Endothelial cell of umbilical vein (primary cell): ENCODE data around the gene C1QL2. TPM values are rescaled to one million over a fixed set of nuclear protein-coding genes. Genes with fewer than 3 reads are reported as not detected.

Source experiments
- BruUV-seq: library from RNA; stranded (reverse); fragments of 400-500 nt; replicated peaks from 2 replicates; lab custom pipeline; 2021; lab: Mats Ljungman, UMichigan
- CTCF ChIA-PET: fragments of 300-600, 350-600 bp; sonication (Branson Sonifier 250); formaldehyde crosslinking; loops from one replicate; lab custom pipeline; 2021; ENCODE audit warnings: antibody characterized with exemption, inconsistent platforms; lab: Charles Lee
- POLR2A ChIA-PET: fragments of 300-600, 350-600 bp; sonication (Branson Sonifier 250); formaldehyde crosslinking; loops from one replicate; lab custom pipeline; 2021; ENCODE audit warnings: antibody characterized with exemption, inconsistent platforms; lab: Charles Lee
- DNase-seq: peaks from one replicate; pipeline ENCODE4 v3.0.0-alpha.2; 2011; ENCODE audit warnings: low read depth, low spot score
- FAIRE-seq: peaks from 2 replicates; lab custom pipeline; 2011; peaks lifted over from hg19 to GRCh38; lab: Jason Lieb, UNC
- H2AFZ ChIP-seq: 2 replicates; pipeline ENCODE4 v1.6.0; 2012; ENCODE audit warnings: low read depth, low read length, control low read depth, inconsistent platforms
- H3K27ac ChIP-seq: 2 replicates; pipeline ENCODE4 v1.5.1; 2011; ENCODE audit warnings: low read depth, mild to moderate bottlenecking, control low read depth, low read length, moderate library complexity; ENCODE audit not compliant: insufficient read depth
- H3K27me3 ChIP-seq, 2 experiments: 2 replicates each; pipeline versions ENCODE4 v1.6.0 to v1.6.1; 2011; ENCODE audit warnings: low read length in 2 of 2, mixed read lengths in 1 of 2; ENCODE audit not compliant: control insufficient read depth in 2 of 2, insufficient read depth in 2 of 2
- H3K36me3 ChIP-seq, 2 experiments: 2 replicates in 1 of 2; 3 replicates in 1 of 2; pipeline ENCODE4 v1.5.1; 2011; ENCODE audit warnings: low read length in 2 of 2, mild to moderate bottlenecking in 1 of 2, moderate library complexity in 1 of 2; ENCODE audit not compliant: control insufficient read depth in 2 of 2, insufficient read depth in 2 of 2; ENCODE audit errors: extremely low read depth in 1 of 2
- H3K4me1 ChIP-seq: 3 replicates; pipeline ENCODE4 v1.5.1; 2011; ENCODE audit warnings: mild to moderate bottlenecking, low read length; ENCODE audit not compliant: control insufficient read depth, insufficient read depth; ENCODE audit errors: extremely low read depth
- H3K4me2 ChIP-seq: 2 replicates; pipeline ENCODE4 v1.6.1; 2011; ENCODE audit warnings: low read length, control low read depth, mixed read lengths; ENCODE audit not compliant: insufficient read depth
- H3K4me3 ChIP-seq, 3 experiments: fragments of 200-600 bp in 1 of 3; sonication (generic), shearing (Covaris generic) in 1 of 3; replicated peaks in 1 of 3; 2 replicates each; pipeline ENCODE4 v1.5.1; 2011 to 2016; ENCODE audit warnings: control low read depth in 3 of 3, low read length in 3 of 3, mild to moderate bottlenecking in 2 of 3, inconsistent platforms in 1 of 3, low read depth in 1 of 3, moderate library complexity in 1 of 3; ENCODE audit not compliant: insufficient read depth in 1 of 3
- H3K79me2 ChIP-seq: 2 replicates; pipeline ENCODE4 v1.6.0; 2012; ENCODE audit warnings: low read length, inconsistent platforms; ENCODE audit not compliant: control insufficient read depth, insufficient read depth
- H3K9ac ChIP-seq: replicated peaks from 2 replicates; pipeline ENCODE3; 2011; ENCODE audit warnings: low read length, control low read depth; ENCODE audit not compliant: insufficient read depth; ENCODE audit errors: extremely low read depth
- H3K9me1 ChIP-seq: replicated peaks from 3 replicates; pipeline ENCODE4 v1.6.0; 2011; ENCODE audit warnings: mild to moderate bottlenecking, low read length; ENCODE audit not compliant: control insufficient read depth, insufficient read depth; ENCODE audit errors: extremely low read depth
- H3K9me3 ChIP-seq: replicated peaks from 2 replicates; pipeline ENCODE4 v1.5.1; 2012; ENCODE audit warnings: low read length, inconsistent platforms; ENCODE audit not compliant: control insufficient read depth, insufficient read depth
- H4K20me1 ChIP-seq: replicated peaks from 2 replicates; pipeline ENCODE3; 2011; ENCODE audit warnings: mild to moderate bottlenecking, low read length; ENCODE audit not compliant: control insufficient read depth, insufficient read depth; ENCODE audit errors: extremely low read depth
- EZH2 ChIP-seq: IDR thresholded peaks from 2 replicates; pipeline ENCODE4 v1.6.1; 2012; ENCODE audit warnings: borderline replicate concordance, low read depth, mild to moderate bottlenecking, moderate library complexity, low read length, inconsistent platforms; ENCODE audit not compliant: severe bottlenecking
- FOS ChIP-seq: IDR thresholded peaks from 2 replicates; pipeline ENCODE4 v1.6.1; 2011; ENCODE audit warnings: mild to moderate bottlenecking, low read length, moderate library complexity, borderline replicate concordance; ENCODE audit not compliant: insufficient read depth
- JUN ChIP-seq: IDR thresholded peaks from 2 replicates; pipeline ENCODE4 v1.6.1; 2011; ENCODE audit warnings: borderline replicate concordance, low read depth; ENCODE audit not compliant: insufficient read length, insufficient read depth
- MYC ChIP-seq: IDR thresholded peaks from one replicate; pipeline ENCODE4 v1.6.1; 2011; ENCODE audit warnings: mild to moderate bottlenecking, low read depth, low read length
- POLR2A ChIP-seq: IDR thresholded peaks from 2 replicates; pipeline ENCODE4 v1.6.1; 2012; ENCODE audit warnings: low read depth, mild to moderate bottlenecking, control low read depth, low read length
- POLR2AphosphoS5 ChIP-seq: IDR thresholded peaks from 2 replicates; pipeline ENCODE4 v1.6.1; 2012; ENCODE audit warnings: low read depth, mild to moderate bottlenecking, control low read depth, low read length, moderate library complexity; ENCODE audit not compliant: insufficient read depth
- dilution Hi-C: fragments of 300-500 bp; cut with MboI; formaldehyde crosslinking; loops from one replicate; pipeline ENCODE4 v1.15.0; 2019; ENCODE audit warnings: low sequenced_read_pairs; ENCODE audit not compliant: extremely low pct_ligation_motif_present
- intact Hi-C: fragments of 100-400 bp; cut with micrococcal nuclease; formaldehyde crosslinking; loops from one replicate; pipeline ENCODE4 v1.10.0; 2022
- polyA plus RNA-seq, 4 experiments: library from polyadenylated mRNA; depleted of rRNA in 3 of 4; stranded (reverse) in 3 of 4; unstranded in 1 of 4; fragments of >200 nt; gene quantifications; 2 replicates each; pipeline versions ENCODE4 v1.2.1 to v1.2.3, GENCODE V29; 2011 to 2012; ENCODE audit warnings: missing spikeins in 1 of 4
- total RNA-seq: library from RNA; stranded (reverse); gene quantifications from 2 replicates; pipeline ENCODE4 v1.2.3, GENCODE V29; 2021
- TF ChIP-seq, protein P1 (sequence below): IDR thresholded peaks from 2 replicates; pipeline ENCODE4 v1.6.1; 2011; ENCODE audit not compliant: insufficient read depth, insufficient read length
- TF ChIP-seq, protein P2 (sequence below), 2 donors: IDR thresholded peaks; 1 replicate in 1 of 2; 2 replicates in 1 of 2; pipeline ENCODE4 v1.5.1; 2011; ENCODE audit warnings: low read length in 2 of 2, mild to moderate bottlenecking in 2 of 2, moderate library complexity in 2 of 2, control low read depth in 1 of 2, inconsistent platforms in 1 of 2, low read depth in 1 of 2; ENCODE audit not compliant: insufficient read depth in 1 of 2; ENCODE audit errors: extremely low read depth in 1 of 2

C1QL2 gene
- total and polyA plus RNA-seq, 2 donors (not counting 3 experiments of a cell fraction or from before 2014, with no cell fraction given): not detected

DNA sequence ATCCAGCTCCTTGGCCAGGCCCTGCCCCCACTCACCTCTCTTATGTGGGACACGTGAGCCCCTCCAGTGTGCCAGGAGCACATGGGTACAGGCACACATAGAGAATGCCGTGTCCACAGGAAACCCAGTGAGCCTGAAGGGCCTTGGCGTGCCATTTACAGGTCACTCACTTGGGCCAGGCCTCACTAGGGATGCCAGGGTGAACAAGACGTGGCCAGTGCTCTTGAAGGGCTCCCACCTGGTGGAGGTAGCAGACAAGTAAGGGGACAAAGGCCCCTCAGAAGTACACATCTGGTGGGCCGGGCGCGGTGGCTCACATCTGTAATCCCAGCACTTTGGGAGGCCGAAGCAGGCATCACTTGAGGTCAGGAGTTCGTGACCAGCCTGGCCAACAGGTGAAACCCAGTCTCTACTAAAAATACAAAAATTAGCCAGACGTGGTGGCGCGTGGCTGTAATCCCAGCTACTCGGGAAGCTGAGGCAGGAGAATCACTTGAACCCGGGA is 15.1 kb upstream of the C1QL2 start:
- no peaks in the 10 kb centered on the region for H4K20me1 ChIP-seq
- no peak overlapping the region for H3K4me3 ChIP-seq
- H3K9me3 ChIP-seq: no peaks in the 10 kb centered on the region
- no peak overlapping the region for H2AFZ ChIP-seq
- FAIRE-seq: no peak
- no peaks in the 10 kb centered on the region for H3K27me3 ChIP-seq
- H3K9me1 ChIP-seq: no peaks in the 10 kb centered on the region
- ChIA-PET POLR2A (no interaction called here), CTCF (interaction anchor here (1.3 kb wide), 2 partner anchors 91 to 118 kb away, joined by 3 to 5 read pairs; no protein-coding TSS in a partner anchor)
- intact Hi-C loops (loop anchor here (1.0 kb wide), 2 partner anchors 162 to 292 kb away; no protein-coding TSS in a partner anchor), dilution Hi-C loops (no loop called here)
- H3K36me3 ChIP-seq: no peaks in the 10 kb centered on the region
- H3K27ac ChIP-seq: no peak overlapping the region
- no peak for TF ChIP-seq POLR2A
- TF ChIP-seq, protein P1, sequence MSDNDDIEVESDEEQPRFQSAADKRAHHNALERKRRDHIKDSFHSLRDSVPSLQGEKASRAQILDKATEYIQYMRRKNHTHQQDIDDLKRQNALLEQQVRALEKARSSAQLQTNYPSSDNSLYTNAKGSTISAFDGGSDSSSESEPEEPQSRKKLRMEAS: no peak
- no peak for TF ChIP-seq JUN
- TF ChIP-seq POLR2AphosphoS5: no peak
- no peak for TF ChIP-seq EZH2
- TF ChIP-seq MYC: no peak
- no peak for TF ChIP-seq FOS
- TF ChIP-seq, protein P2, sequence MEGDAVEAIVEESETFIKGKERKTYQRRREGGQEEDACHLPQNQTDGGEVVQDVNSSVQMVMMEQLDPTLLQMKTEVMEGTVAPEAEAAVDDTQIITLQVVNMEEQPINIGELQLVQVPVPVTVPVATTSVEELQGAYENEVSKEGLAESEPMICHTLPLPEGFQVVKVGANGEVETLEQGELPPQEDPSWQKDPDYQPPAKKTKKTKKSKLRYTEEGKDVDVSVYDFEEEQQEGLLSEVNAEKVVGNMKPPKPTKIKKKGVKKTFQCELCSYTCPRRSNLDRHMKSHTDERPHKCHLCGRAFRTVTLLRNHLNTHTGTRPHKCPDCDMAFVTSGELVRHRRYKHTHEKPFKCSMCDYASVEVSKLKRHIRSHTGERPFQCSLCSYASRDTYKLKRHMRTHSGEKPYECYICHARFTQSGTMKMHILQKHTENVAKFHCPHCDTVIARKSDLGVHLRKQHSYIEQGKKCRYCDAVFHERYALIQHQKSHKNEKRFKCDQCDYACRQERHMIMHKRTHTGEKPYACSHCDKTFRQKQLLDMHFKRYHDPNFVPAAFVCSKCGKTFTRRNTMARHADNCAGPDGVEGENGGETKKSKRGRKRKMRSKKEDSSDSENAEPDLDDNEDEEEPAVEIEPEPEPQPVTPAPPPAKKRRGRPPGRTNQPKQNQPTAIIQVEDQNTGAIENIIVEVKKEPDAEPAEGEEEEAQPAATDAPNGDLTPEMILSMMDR (IDR thresholded peaks at IDR 0.05; ENCODE audit: extremely low read depth in 1 of 2, insufficient read depth in 1 of 2, low read depth in 1 of 2, low read length in 2 of 2): no peak
- no peaks in the 10 kb centered on the region for H3K4me1 ChIP-seq
- no peaks in the 10 kb centered on the region for H3K79me2 ChIP-seq
- BruUV-seq: no TSS peak
- no peak for DNase-seq
- no peak overlapping the region for H3K9ac ChIP-seq
- H3K4me2 ChIP-seq: no peak overlapping the region
